HEK293 (cell line): ENCODE measurements around the gene TESK1.
A peak's percentile ranks its signal among the peaks of the same experiment; 100 is the strongest.

ENCODE experiments used
- CTCF ChIA-PET: fragments of 350-600 bp; formaldehyde crosslinking; extraction: SDS; loops from one replicate; lab custom pipeline; 2021; ENCODE audit warnings: antibody characterized with exemption; lab: Yijun Ruan, JAX
- POLR2A ChIA-PET: fragments of 300-600 bp; formaldehyde crosslinking; extraction: SDS; loops from one replicate; lab custom pipeline; 2020; ENCODE audit warnings: antibody characterized with exemption, inconsistent platforms; lab: Yijun Ruan, JAX
- H3K27ac ChIP-seq: fragments of 200-500 bp; sonication (Bioruptor generic); 2 replicates; pipeline ENCODE4 v1.5.1; 2014; ENCODE audit warnings: low read depth, low read length, control low read depth, inconsistent platforms; ENCODE audit errors: extremely low read depth
- H3K36me3 ChIP-seq, 2 experiments: fragments of 200-500 bp in 1 of 2; sonication (Bioruptor generic) in 1 of 2; 1 replicate in 1 of 2; 2 replicates in 1 of 2; pipeline ENCODE4 v1.5.1; 2014 to 2017; ENCODE audit warnings: inconsistent platforms in 2 of 2, low read length in 2 of 2; ENCODE audit not compliant: control insufficient read depth in 2 of 2, insufficient read depth in 1 of 2
- H3K4me1 ChIP-seq: fragments of 200-500 bp; sonication (Bioruptor generic); 2 replicates; pipeline ENCODE4 v1.5.1; 2014; ENCODE audit warnings: mild to moderate bottlenecking, low read length, inconsistent platforms; ENCODE audit not compliant: control insufficient read depth, insufficient read depth
- H3K4me3 ChIP-seq: 2 replicates; pipeline ENCODE4 v1.5.1; 2011; ENCODE audit warnings: low read depth, mild to moderate bottlenecking, control low read depth, low read length, moderate library complexity
- H3K9me3 ChIP-seq: fragments of 200-500 bp; sonication (Bioruptor generic); 2 replicates; pipeline ENCODE4 v1.5.1; 2014; ENCODE audit warnings: low read depth, low read length, inconsistent platforms; ENCODE audit not compliant: control insufficient read depth, insufficient read depth
- BCL11B ChIP-seq: fragments of 450-650 bp; formaldehyde crosslinking; IDR thresholded peaks from 2 replicates; pipeline ENCODE4 v1.5.1; 2016; ENCODE audit warnings: low read depth, missing biosample characterization, missing genetic modification characterization
- BCL6B ChIP-seq: fragments of 450-650 bp; formaldehyde crosslinking; IDR thresholded peaks from 2 replicates; pipeline ENCODE4 v1.5.1; 2017; ENCODE audit warnings: missing biosample characterization, missing genetic modification characterization
- GLIS1 ChIP-seq: fragments of 450-650 bp; formaldehyde crosslinking; IDR thresholded peaks from 2 replicates; pipeline ENCODE4 v1.5.1; 2016; ENCODE audit warnings: missing biosample characterization, missing genetic modification characterization
- KLF10 ChIP-seq: fragments of 450-650 bp; IDR thresholded peaks from 2 replicates; pipeline ENCODE4 v1.5.1; 2018; ENCODE audit warnings: missing biosample characterization, mild to moderate bottlenecking, missing genetic modification characterization
- KLF7 ChIP-seq: fragments of 450-650 bp; formaldehyde crosslinking; IDR thresholded peaks from 2 replicates; pipeline ENCODE4 v1.5.1; 2016; ENCODE audit warnings: missing biosample characterization, missing genetic modification characterization, borderline replicate concordance
- KLF8 ChIP-seq: fragments of 450-650 bp; formaldehyde crosslinking; IDR thresholded peaks from 2 replicates; pipeline ENCODE4 v1.5.1; 2016; ENCODE audit warnings: missing biosample characterization, missing genetic modification characterization
- SETDB1 ChIP-seq: IDR thresholded peaks from one replicate; pipeline ENCODE4 v1.6.1; 2017; ENCODE audit warnings: mild to moderate bottlenecking, low read length, moderate library complexity, mixed read lengths; ENCODE audit not compliant: insufficient read length
- TRIM28 ChIP-seq: IDR thresholded peaks from 2 replicates; pipeline ENCODE4 v1.6.1; 2011; ENCODE audit warnings: low read length, control low read depth, borderline replicate concordance
- WT1 ChIP-seq: fragments of 450-650 bp; formaldehyde crosslinking; IDR thresholded peaks from 2 replicates; pipeline ENCODE4 v1.5.1; 2016; ENCODE audit warnings: missing biosample characterization, missing genetic modification characterization
- YY2 ChIP-seq: fragments of 450-650 bp; formaldehyde crosslinking; IDR thresholded peaks from 2 replicates; pipeline ENCODE4 v1.5.1; 2016; ENCODE audit warnings: missing biosample characterization, missing genetic modification characterization
- ZBTB48 ChIP-seq: fragments of 450-650 bp; formaldehyde crosslinking; IDR thresholded peaks from 2 replicates; pipeline ENCODE4 v1.5.1; 2016; ENCODE audit warnings: missing biosample characterization, missing genetic modification characterization
- ZBTB6 ChIP-seq: fragments of 450-650 bp; formaldehyde crosslinking; IDR thresholded peaks from 2 replicates; pipeline ENCODE4 v1.5.1; 2017; ENCODE audit warnings: missing biosample characterization, missing genetic modification characterization
- ZFP37 ChIP-seq: fragments of 450-650 bp; formaldehyde crosslinking; IDR thresholded peaks from 2 replicates; pipeline ENCODE4 v1.5.1; 2016; ENCODE audit warnings: missing biosample characterization, missing genetic modification characterization
- ZFP69B ChIP-seq: fragments of 450-650 bp; formaldehyde crosslinking; IDR thresholded peaks from 2 replicates; pipeline ENCODE4 v1.5.1; 2016; ENCODE audit warnings: missing biosample characterization, missing genetic modification characterization
- ZNF157 ChIP-seq: fragments of 450-650 bp; formaldehyde crosslinking; IDR thresholded peaks from 2 replicates; pipeline ENCODE4 v1.5.1; 2016; ENCODE audit warnings: missing biosample characterization, missing genetic modification characterization
- ZNF2 ChIP-seq: fragments of 450-650 bp; formaldehyde crosslinking; IDR thresholded peaks from 2 replicates; pipeline ENCODE4 v1.5.1; 2016; ENCODE audit warnings: missing biosample characterization, missing genetic modification characterization
- ZNF223 ChIP-seq: fragments of 450-650 bp; formaldehyde crosslinking; IDR thresholded peaks from 2 replicates; pipeline ENCODE4 v1.5.1; 2016; ENCODE audit warnings: missing biosample characterization, missing genetic modification characterization
- ZNF26 ChIP-seq: fragments of 450-650 bp; formaldehyde crosslinking; IDR thresholded peaks from 2 replicates; pipeline ENCODE4 v1.5.1; 2016; ENCODE audit warnings: missing biosample characterization, missing genetic modification characterization
- ZNF335 ChIP-seq: fragments of 450-650 bp; formaldehyde crosslinking; conservative IDR thresholded peaks from 2 replicates; pipeline ENCODE4 v1.5.1; 2016; ENCODE audit warnings: missing biosample characterization, missing genetic modification characterization
- ZNF362 ChIP-seq: fragments of 450-650 bp; formaldehyde crosslinking; IDR thresholded peaks from 2 replicates; pipeline ENCODE4 v1.5.1; 2016; ENCODE audit warnings: missing biosample characterization, missing genetic modification characterization
- ZNF423 ChIP-seq: fragments of 450-650 bp; formaldehyde crosslinking; IDR thresholded peaks from 2 replicates; pipeline ENCODE4 v1.5.1; 2016; ENCODE audit warnings: missing biosample characterization, missing genetic modification characterization
- ZNF473 ChIP-seq: fragments of 450-650 bp; formaldehyde crosslinking; IDR thresholded peaks from 2 replicates; pipeline ENCODE4 v1.5.1; 2017; ENCODE audit warnings: missing biosample characterization, missing genetic modification characterization
- ZNF548 ChIP-seq: fragments of 450-650 bp; formaldehyde crosslinking; IDR thresholded peaks from 2 replicates; pipeline ENCODE4 v1.5.1; 2016; ENCODE audit warnings: missing biosample characterization, missing genetic modification characterization
- ZNF558 ChIP-seq: fragments of 450-650 bp; formaldehyde crosslinking; IDR thresholded peaks from 2 replicates; pipeline ENCODE4 v1.5.1; 2016; ENCODE audit warnings: missing biosample characterization, missing genetic modification characterization
- ZNF561 ChIP-seq: fragments of 450-650 bp; IDR thresholded peaks from 2 replicates; pipeline ENCODE4 v1.5.1; 2018; ENCODE audit warnings: missing biosample characterization, missing genetic modification characterization, borderline replicate concordance
- ZNF701 ChIP-seq: fragments of 450-650 bp; formaldehyde crosslinking; IDR thresholded peaks from 2 replicates; pipeline ENCODE4 v1.5.1; 2016; ENCODE audit warnings: missing biosample characterization, missing genetic modification characterization
- ZNF707 ChIP-seq: fragments of 450-650 bp; formaldehyde crosslinking; IDR thresholded peaks from 2 replicates; pipeline ENCODE4 v1.5.1; 2016; ENCODE audit warnings: missing biosample characterization, missing genetic modification characterization

TESK1 gene

GRCh38 chr9:35657546-35658136 is 52.6 kb downstream of the TESK1 start, which contains the start of gene RMRP (continued):
- TF ChIP-seq ZBTB6 (peak; percentile 52; the same call in 1 of the 2 replicates), ZNF223 (tag by site-specific recombination) (no peak), ZNF701 (tag by site-specific recombination) (0 out of 2 replicates have a peak, but pooled peaks have one; percentile 24), ZNF561 (tag by site-specific recombination) (peak; percentile 34; the same call in 1 of the 2 replicates), BCL11B (peak; percentile 99)

- peak within 1 kb of the TSS; percentile 70 for H3K4me3 ChIP-seq
- ChIA-PET CTCF (interaction anchor here (0.6 to 14.5 kb wide), 21 partner anchors 9 to 1562 kb away, joined by 3 to 157 read pairs (median 5); partner anchors contain the start of genes TLN1 and TPM2), POLR2A (interaction anchor here (0.6 to 4.3 kb wide), 24 partner anchors 11 to 713 kb away, joined by 3 to 41 read pairs (median 4); partner anchors contain the start of genes ATOSB, CREB3, FANCG and GBA2)
- H3K9me3 ChIP-seq: no peaks in the 10 kb centered on the region
- H3K36me3 ChIP-seq: peaks cover 5 to 33% of the 10 kb centered on the region in 2 experiments
- peaks cover 8% of the 10 kb centered on the region; the same call in 1 of the 2 replicates for H3K4me1 ChIP-seq
- peak within 1 kb of the TSS; percentile 93 for H3K27ac ChIP-seq
- peak; percentile 90 for TF ChIP-seq ZBTB6
- TF ChIP-seq TRIM28: no peak
- TF ChIP-seq ZFP37: peak; percentile 59; the same call in 1 of the 2 replicates
- TF ChIP-seq ZNF362 (tag by site-specific recombination): no peak
- peak; percentile 70 for TF ChIP-seq ZNF335 (tag by site-specific recombination)
- no peak for TF ChIP-seq ZNF473 (tag by site-specific recombination)
- no peak for TF ChIP-seq ZNF558 (tag by site-specific recombination)
- TF ChIP-seq KLF10 (tag by site-specific recombination): no peak; the same call in 1 of the 2 replicates
- 0 out of 2 replicates have a peak, but pooled peaks have one; percentile 15 for TF ChIP-seq ZNF423
- TF ChIP-seq ZNF707 (tag by site-specific recombination): no peak
- TF ChIP-seq ZNF548 (tag by site-specific recombination): no peak
- no peak for TF ChIP-seq ZNF26
- no peak for TF ChIP-seq ZNF157 (tag by site-specific recombination)
- no peak for TF ChIP-seq KLF7 (tag by site-specific recombination)
- TF ChIP-seq ZBTB48 (tag by site-specific recombination): peak; percentile 74
- TF ChIP-seq ZNF2 (tag by site-specific recombination): peak; percentile 79
- 0 out of 2 replicates have a peak, but pooled peaks have one; percentile 28 for TF ChIP-seq KLF8 (tag by site-specific recombination)
- peak; percentile 22; the same call in 1 of the 2 replicates for TF ChIP-seq GLIS1 (tag by site-specific recombination)
- no peak for TF ChIP-seq WT1 (tag by site-specific recombination)
- TF ChIP-seq ZFP69B (tag by site-specific recombination): no peak
- TF ChIP-seq YY2 (tag by site-specific recombination): peak; percentile 66
- no peak for TF ChIP-seq SETDB1
- no peak for TF ChIP-seq BCL11B
- no peak for TF ChIP-seq BCL6B (tag by site-specific recombination)
- no peak for TF ChIP-seq ZNF223 (tag by site-specific recombination)
These were observed 53.3 kb downstream of the TESK1 start, which contains the start of gene CCDC107 for GRCh38 chr9:35658137-35658967. Gene CCDC107, plus strand, starts transcription at chr9:35658292. Its CDS starts 88 bp downstream, at chr9:35658380.
